Medulla oblongata (tissue), 1 donor: ENCODE measurements around the gene GCHFR.

Source experiments
- DNase-seq: peaks from one replicate; pipeline ENCODE4 v3.0.0-alpha.2; 2015; ENCODE audit errors: extremely low spot score

GCHFR gene

DNA sequence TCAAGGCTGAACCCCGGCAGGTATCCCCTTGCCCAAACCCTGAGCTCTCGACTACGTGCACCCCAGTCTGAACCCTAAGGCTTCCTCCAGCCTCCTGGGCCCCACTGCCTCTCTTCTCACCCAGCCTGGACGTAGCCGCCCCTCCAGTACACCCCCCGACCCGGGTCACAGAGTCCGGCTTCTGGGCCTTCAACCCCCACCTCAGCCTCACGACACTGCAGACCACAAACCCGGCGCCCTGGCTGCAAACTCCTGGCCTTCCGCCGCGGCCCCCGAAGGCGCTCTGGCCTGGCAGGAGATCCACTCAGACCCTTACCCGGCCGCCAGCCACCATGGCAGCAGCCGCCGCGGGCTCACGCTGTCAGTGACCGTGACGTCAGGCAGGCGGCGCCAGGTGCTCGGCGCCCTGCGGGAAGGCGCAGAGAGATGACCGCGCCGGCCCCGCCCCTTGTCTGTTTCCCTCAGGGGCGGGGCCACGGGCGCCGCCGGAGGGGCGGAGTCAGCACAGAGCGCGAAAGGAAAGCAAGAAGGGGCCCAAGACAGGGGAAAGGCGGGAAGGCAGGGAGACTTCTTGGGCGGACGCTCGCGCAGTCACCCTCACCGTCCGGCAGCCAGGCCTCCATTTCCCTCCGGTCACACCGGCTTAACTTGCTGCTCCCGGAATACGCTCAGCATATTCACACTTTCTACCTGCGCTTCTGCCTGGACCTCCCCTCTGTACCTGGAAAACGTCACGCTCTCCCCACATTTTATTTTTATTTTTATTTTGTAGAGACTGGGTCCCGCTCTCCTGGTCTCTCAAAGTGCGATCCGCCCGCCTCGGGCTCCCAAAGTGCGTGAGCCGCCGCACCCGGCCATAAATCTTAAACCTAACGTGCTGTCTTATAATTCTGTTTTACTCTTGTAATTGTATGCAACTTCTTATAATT, 8.7 kb upstream of the GCHFR start, which contains the start of gene RMDN3:
Gene RMDN3, minus strand, starts transcription at position 372 of the 929 bp plus-strand sequence. CDS start 471 bp downstream, outside the sequence.
- peak; percentile 96 for DNase-seq

DNA sequence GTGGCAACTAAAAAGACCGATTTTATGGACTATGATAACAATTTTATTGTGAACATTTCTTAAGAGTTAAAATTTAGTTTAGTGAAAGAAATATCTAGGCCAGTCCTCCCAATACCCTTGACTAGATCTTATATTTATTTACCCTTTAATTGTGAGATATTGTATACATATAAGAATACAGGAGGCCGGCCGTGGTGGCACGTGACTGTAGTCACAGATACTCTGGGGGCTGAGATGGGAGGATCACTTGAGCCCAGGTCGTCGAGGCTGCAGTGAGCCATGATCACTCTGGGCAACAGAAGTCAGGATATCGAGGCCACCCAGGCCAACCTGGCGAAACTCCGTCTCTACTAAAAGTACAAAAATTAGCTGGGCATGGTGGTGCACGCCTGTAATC, 8.1 kb upstream of the GCHFR start:
- no peak for DNase-seq

DNA sequence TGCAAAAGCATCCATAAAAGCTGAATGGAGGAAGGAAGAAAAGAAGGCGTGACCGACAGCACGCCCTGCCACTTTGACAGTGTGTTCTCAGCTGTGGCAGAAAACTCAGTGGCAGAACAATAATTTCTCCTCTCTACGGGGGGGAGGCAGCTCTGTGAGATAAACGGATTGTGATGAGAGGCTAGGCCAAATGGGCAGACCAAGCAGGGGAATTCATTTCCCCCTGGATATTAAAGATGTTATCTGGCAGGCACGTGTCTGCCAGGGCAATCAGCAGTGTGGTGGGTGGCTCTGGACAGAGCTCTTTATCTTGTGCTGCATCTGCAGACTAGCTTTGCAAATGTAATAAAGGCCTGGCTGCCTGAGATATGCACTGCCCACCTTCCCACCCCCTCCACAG, 6.9 kb upstream of the GCHFR start:
- DNase-seq, result no peak

- no peak for DNase-seq
Observed at GRCh38 chr15:40759961-40760360, 3.9 kb upstream of the GCHFR start.

DNA sequence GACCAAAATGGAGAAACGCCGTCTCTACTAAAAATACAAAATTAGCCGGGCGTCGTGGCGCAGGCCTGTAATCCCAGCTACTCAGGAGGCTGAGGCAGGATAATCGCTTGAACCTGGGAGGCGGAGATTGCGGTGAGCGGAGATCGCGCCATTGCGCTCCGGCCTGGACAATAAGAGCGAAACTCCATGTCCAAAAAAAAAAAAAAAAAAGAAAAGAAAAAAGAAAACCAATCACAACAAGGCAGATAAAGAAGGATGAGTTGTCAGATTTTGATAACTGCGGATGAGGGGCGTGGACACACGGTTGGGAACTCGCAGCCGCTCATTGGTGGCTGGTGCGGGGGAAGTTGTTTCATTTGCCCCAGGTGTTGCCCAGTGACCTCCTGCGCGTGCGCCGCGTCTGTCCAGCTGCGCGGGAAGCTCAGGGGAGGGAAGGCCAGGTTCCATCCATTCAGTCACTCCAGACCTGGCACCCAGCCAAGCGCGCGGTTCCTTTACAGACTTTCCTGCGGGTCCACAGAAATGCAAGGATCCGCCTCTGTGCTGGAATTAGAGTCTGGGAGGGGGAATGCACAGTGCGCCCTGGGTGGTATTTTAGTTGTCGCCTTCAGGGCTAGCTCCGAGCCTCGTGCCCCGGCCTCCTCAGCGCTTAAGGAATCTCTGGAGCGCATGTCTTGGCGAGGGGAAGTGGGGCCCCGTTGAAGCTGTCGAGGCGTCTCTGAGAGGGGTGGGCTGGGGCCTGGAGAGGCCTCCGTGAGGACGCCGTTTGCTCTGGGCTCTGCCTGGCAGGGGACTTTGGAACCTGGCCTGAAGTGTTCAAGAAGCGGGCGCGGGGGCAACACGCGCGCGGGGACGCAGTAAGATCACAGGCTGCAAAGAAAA, 708 bp upstream of the GCHFR start:
- no peak for DNase-seq

- DNase-seq, result no peak
Observed at GRCh38 chr15:40764629-40765103, 798 bp downstream of the GCHFR start.

- no peak for DNase-seq
Observed at GRCh38 chr15:40766194-40766815, 2.4 kb downstream of the GCHFR start.

- DNase-seq, result no peak
Observed at GRCh38 chr15:40766906-40767837, 3.3 kb downstream of the GCHFR start.

GRCh38 chr15:40767838-40768500, 4.1 kb downstream of the GCHFR start:
- no peak for DNase-seq

GRCh38 chr15:40768521-40769273, 4.8 kb downstream of the GCHFR start:
- DNase-seq, result no peak

GRCh38 chr15:40769274-40770146, 5.6 kb downstream of the GCHFR start, which contains the start of gene C15orf62:
Gene C15orf62, plus strand, starts transcription at chr15:40769980. Its CDS starts 516 bp downstream, at chr15:40770496.
- DNase-seq, result peak; percentile 57

- peak; percentile 10 for DNase-seq
Observed at GRCh38 chr15:40770147-40770721, 6.4 kb downstream of the GCHFR start.

DNA sequence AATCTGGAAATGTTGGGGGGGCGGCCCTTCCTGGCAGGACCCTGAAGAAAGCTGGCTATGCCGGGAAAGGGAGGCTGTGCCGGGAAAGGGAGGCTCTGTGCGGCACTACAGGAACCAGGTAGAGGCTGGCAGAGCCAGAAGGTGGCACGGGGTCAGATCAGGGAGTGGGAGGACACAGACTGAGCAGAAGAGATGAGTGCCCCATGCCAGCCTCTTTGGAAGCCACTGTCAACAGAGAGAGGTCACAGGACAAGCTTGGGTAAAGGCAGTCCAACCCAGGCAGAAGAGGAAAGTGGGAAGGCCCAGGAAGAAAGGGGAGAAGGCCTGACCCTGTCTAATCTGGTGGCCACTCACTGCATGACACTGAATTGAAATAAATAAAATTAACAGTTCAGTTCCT, 7.4 kb downstream of the GCHFR start:
- no peak for DNase-seq

GRCh38 chr15:40772014-40772413, 8.1 kb downstream of the GCHFR start:
- DNase-seq, result peak; percentile 26

DNA sequence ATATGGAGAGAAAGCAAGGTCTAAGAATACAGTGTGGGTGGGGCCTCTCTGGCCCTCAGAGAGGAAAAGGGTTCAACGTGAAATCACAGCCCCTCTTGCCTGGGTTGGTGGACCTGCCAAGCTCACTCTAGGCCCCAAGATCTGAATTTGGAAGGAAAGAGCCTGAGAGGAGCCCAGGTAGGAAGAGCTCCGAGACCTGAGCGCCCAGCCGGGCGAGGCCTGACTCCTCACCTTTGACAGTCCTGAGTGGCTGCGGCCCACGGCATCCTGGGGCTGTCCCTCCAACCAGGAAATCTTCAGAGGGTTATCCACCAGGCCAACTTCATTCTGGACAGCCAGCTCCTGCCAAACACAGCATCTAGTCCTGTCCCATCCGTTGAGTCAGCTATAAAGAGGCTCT, 9.6 kb downstream of the GCHFR start:
- DNase-seq, result no peak

GRCh38 chr15:40773902-40774301, 10.0 kb downstream of the GCHFR start:
- no peak for DNase-seq

- DNase-seq, result no peak
Observed at GRCh38 chr15:40775007-40775406, 11.1 kb downstream of the GCHFR start.
